ENCODE results near the gene SIDT1.

GRCh38 chr3:113660458-113660857 lies 128.1 kb downstream of the SIDT1 start:
- TF ChIP-seq CTCF (IDR thresholded peaks at IDR 0.05) (no peak), POLR2A (IDR thresholded peaks at IDR 0.05) (no peak)
